T-cell (primary cell): ENCODE results near the gene DHRSX. TPM values are rescaled to one million over a fixed set of nuclear protein-coding genes. Genes with fewer than 3 reads are reported as not detected.

Experiments
- ATAC-seq, 4 experiments: fragments of 200-7000 bp in 3 of 4; fragments of 150-1000 bp in 1 of 4; cut with Tn5 transposase; replicated peaks in 1 of 4; 1 replicate in 3 of 4; 2 replicates in 1 of 4; pipeline ENCODE4 v1.10.0; 2021; ENCODE audit warnings: moderate library complexity in 3 of 4, mild to moderate bottlenecking in 2 of 4, moderate number of reproducible peaks in 1 of 4
- CTCF ChIA-PET, 2 donors: fragments of 300-600 bp; sonication (Branson Sonifier 250); formaldehyde crosslinking; loops; one replicate each; lab custom pipeline; 2022; ENCODE audit warnings: antibody characterized with exemption in 2 of 2; lab: Charles Lee
- POLR2A ChIA-PET, 2 donors: fragments of 300-600 bp; sonication (Branson Sonifier 250); formaldehyde crosslinking; loops; one replicate each; lab custom pipeline; 2022; ENCODE audit warnings: antibody characterized with exemption in 2 of 2; lab: Charles Lee
- DNase-seq, 35 experiments: peaks; one replicate each; pipeline versions ENCODE4 v3.0.0 to v3.0.0-alpha.2; 2013 to 2023
- H3K27ac ChIP-seq: one replicate; pipeline ENCODE4 v1.5.1; 2013; ENCODE audit warnings: low read length
- H3K27me3 ChIP-seq, 2 experiments: replicated peaks in 1 of 2; 1 replicate in 1 of 2; 2 replicates in 1 of 2; pipeline versions ENCODE4 v1.6.1 to v1.7.0; 2013; ENCODE audit warnings: low read length in 1 of 2, mixed read lengths in 1 of 2; ENCODE audit not compliant: control insufficient read depth in 2 of 2, insufficient read depth in 2 of 2; ENCODE audit errors: extremely low read depth in 1 of 2
- H3K36me3 ChIP-seq, 2 donors: 1 replicate in 1 of 2; 2 replicates in 1 of 2; pipeline versions ENCODE4 v1.6.1 to v1.7.0; 2013; ENCODE audit warnings: low read length in 1 of 2; ENCODE audit not compliant: control insufficient read depth in 2 of 2, insufficient read depth in 1 of 2; ENCODE audit errors: extremely low read depth in 1 of 2
- H3K4me1 ChIP-seq, 2 experiments: 1 replicate in 1 of 2; 2 replicates in 1 of 2; pipeline versions ENCODE4 v1.6.1 to v1.7.0; 2013; ENCODE audit warnings: low read length in 2 of 2, mixed read lengths in 1 of 2; ENCODE audit not compliant: insufficient read depth in 2 of 2, control insufficient read depth in 1 of 2; ENCODE audit errors: extremely low read depth in 1 of 2
- H3K4me3 ChIP-seq, 2 donors: 1 replicate in 1 of 2; 2 replicates in 1 of 2; pipeline versions ENCODE4 v1.5.1 to v1.7.0; 2013; ENCODE audit warnings: mild to moderate bottlenecking in 2 of 2, low read length in 1 of 2, moderate library complexity in 1 of 2; ENCODE audit not compliant: control insufficient read depth in 1 of 2; ENCODE audit errors: extremely low read depth in 1 of 2
- H3K9me3 ChIP-seq: 2 replicates; pipeline ENCODE4 v1.7.0; 2013
- H3K27ac Mint-ChIP-seq, 2 donors: one replicate each; pipeline ENCODE4 v1.8.0; 2020 to 2021; ENCODE audit warnings: mild to moderate bottlenecking in 2 of 2, mixed read lengths in 2 of 2
- H3K27me3 Mint-ChIP-seq, 2 donors: one replicate each; pipeline ENCODE4 v1.8.0; 2021 to 2022; ENCODE audit warnings: mixed read lengths in 2 of 2
- H3K36me3 Mint-ChIP-seq: one replicate; pipeline ENCODE4 v1.8.0; 2021; ENCODE audit warnings: mixed read lengths
- H3K4me1 Mint-ChIP-seq, 3 donors: one replicate each; pipeline ENCODE4 v1.8.0; 2020 to 2022; ENCODE audit warnings: mixed read lengths in 3 of 3, mild to moderate bottlenecking in 1 of 3
- H3K4me3 Mint-ChIP-seq, 3 donors: one replicate each; pipeline ENCODE4 v1.8.0; 2020 to 2022; ENCODE audit warnings: mild to moderate bottlenecking in 3 of 3, mixed read lengths in 3 of 3, moderate library complexity in 3 of 3
- H3K9me3 Mint-ChIP-seq, 3 donors: one replicate each; pipeline ENCODE4 v1.8.0; 2020 to 2022; ENCODE audit warnings: mixed read lengths in 3 of 3
- WGBS: methylation state at CpG from one replicate; pipeline ENCODE4 v1.1.5; 2013; ENCODE audit warnings: missing lambda C conversion rate; ENCODE audit not compliant: insufficient coverage; 5-methylcytosine and 5-hydroxymethylcytosine counted together
- total RNA-seq, 35 experiments: library from RNA in 6 of 35; stranded (reverse) in 6 of 35; fragments of 120-200 nt in 1 of 35; gene quantifications; one replicate each; pipeline versions ENCODE4 v1.2.1 to v1.2.4 and lab custom pipeline; 2013 to 2026

The DHRSX gene
- total RNA-seq, 5 donors from 2014 or later (not counting 1 experiment from before 2014, with no cell fraction given) = 13.2 to 20.0 (median 15.9) TPM

GRCh38 chrX:2435465-2435864 is 65.3 kb downstream of the DHRSX start:
- Histone ChIP-seq H3K36me3 (peaks cover 0 to 3% of the 10 kb centered on the region in 2 donors), H3K27ac (no peak overlapping the region), H3K9me3 (no peaks in the 10 kb centered on the region), H3K4me3 (no peak overlapping the region), H3K27me3 (no peaks in the 10 kb centered on the region), H3K4me1 (no peaks in the 10 kb centered on the region)
- no peak for DNase-seq
- Mint-ChIP-seq H3K9me3 (peaks cover 1 to 3% (median 1%) of the 10 kb centered on the region in 3 donors), H3K27ac (no peak overlapping the region), H3K4me3 (no peak overlapping the region), H3K36me3 (peaks cover 52% of the 10 kb centered on the region), H3K27me3 (no peaks in the 10 kb centered on the region), H3K4me1 (peaks cover 0 to 2% (median 1%) of the 10 kb centered on the region in 3 donors)
- ChIA-PET POLR2A (no interaction called here), CTCF (no interaction called here)
- ATAC-seq = no peak
- WGBS = no CpG with 5 or more reads among the region's 2 CpGs

DNA sequence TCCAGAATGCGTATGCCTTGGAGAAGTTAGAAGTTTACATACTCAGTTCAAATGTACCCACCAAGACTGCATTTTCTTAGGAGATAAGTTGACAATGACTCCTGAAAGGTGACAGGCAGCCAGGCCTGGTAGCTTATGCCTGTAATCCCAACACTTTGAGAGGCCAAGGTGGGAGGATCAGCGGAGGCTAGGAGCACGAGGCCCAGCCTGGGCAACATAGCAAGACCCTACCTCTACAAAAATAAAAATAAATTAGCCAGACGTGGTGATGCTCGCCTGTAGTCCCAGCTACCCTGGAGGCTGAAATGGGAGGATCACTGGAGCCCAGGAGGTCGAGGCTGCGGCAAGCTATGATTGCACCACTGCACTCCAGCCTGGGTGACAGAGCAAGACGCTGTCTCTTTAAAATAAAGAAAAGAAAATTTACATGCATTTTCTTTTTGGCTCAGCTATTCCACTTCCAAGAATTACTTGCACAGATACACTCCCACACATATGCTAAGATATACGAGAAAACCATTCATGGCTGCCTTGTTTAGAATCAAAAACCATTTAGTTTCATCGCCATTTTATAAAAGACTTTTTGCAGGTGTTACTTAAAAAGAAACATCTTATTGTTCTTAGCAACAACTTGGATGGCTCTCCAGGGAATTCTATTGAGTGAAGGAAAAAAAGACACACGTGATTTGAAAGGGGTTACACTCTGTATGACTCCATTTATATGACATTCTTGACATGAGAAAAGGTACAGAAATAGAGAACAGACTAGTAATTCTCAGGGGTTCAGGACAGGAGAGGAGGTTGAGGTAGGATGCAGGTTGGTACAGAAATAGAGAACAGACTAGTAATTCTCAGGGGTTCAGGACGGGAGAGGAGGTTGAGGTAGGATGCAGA is 66.3 kb downstream of the DHRSX start:
- Histone ChIP-seq H3K4me3 (no peak overlapping the region), H3K4me1 (no peaks in the 10 kb centered on the region), H3K36me3 (peaks cover 0 to 4% of the 10 kb centered on the region in 2 donors), H3K27ac (no peak overlapping the region), H3K9me3 (no peaks in the 10 kb centered on the region), H3K27me3 (no peaks in the 10 kb centered on the region)
- ChIA-PET POLR2A (no interaction called here), CTCF (no interaction called here)
- ATAC-seq (no peak), DNase-seq (no peak)
- no peaks in the 10 kb centered on the region for H3K27me3 Mint-ChIP-seq
- WGBS = 92% methylated on average over 7 of the region's 12 CpGs
- peaks cover 0 to 2% (median 0%) of the 10 kb centered on the region in 3 donors for H3K4me1 Mint-ChIP-seq
- peaks cover 50% of the 10 kb centered on the region for H3K36me3 Mint-ChIP-seq
- peaks cover 0 to 3% (median 1%) of the 10 kb centered on the region in 3 donors for H3K9me3 Mint-ChIP-seq
- H3K4me3 Mint-ChIP-seq = no peak overlapping the region
- no peak overlapping the region for H3K27ac Mint-ChIP-seq

DNA sequence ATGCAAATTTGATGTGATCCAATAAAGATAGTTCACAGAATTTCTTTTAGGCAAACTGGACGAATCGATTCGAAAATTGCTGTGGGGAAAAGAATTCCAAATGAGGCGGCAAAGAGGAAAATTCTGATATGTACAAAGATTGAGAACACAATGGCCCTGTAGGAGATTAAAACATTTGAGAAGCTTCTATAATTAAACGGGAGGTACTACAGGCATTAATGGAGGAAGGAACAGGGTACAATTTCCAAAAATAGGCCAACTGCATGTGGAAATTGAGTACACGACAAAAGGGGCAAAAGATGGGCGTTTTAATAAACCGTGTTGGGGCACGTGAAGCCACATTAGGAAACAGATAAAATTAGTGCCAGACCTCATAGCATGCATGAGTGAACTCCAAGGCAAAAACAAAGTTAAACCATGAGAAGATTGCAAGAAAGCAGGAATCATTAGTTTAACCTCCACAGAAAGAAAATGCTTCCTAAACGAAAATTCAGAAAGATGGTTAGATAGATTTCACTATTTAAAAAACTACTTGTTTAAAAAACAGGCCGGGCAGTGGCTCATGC is 68.4 kb downstream of the DHRSX start:
- peaks cover 0 to 4% of the 10 kb centered on the region in 2 donors for H3K36me3 ChIP-seq
- no peaks in the 10 kb centered on the region for H3K9me3 ChIP-seq
- ATAC-seq = no peak
- no peaks in the 10 kb centered on the region for H3K27me3 Mint-ChIP-seq
- H3K36me3 Mint-ChIP-seq = peaks cover 48% of the 10 kb centered on the region
- no peak overlapping the region for H3K4me3 ChIP-seq
- CTCF ChIA-PET = no interaction called here
- no peaks in the 10 kb centered on the region for H3K4me1 ChIP-seq
- H3K9me3 Mint-ChIP-seq = peaks cover under 1 to 5% (median 3%) of the 10 kb centered on the region in 3 donors
- H3K4me3 Mint-ChIP-seq = no peak overlapping the region
- POLR2A ChIA-PET = no interaction called here
- no peak overlapping the region for H3K27ac ChIP-seq
- no peaks in the 10 kb centered on the region for H3K27me3 ChIP-seq
- WGBS = 93% methylated on average over 5 of the region's 11 CpGs
- H3K27ac Mint-ChIP-seq = no peak overlapping the region
- DNase-seq = no peak
- H3K4me1 Mint-ChIP-seq = peaks cover 0 to 2% (median 0%) of the 10 kb centered on the region in 3 donors

- no peaks in the 10 kb centered on the region for H3K4me1 ChIP-seq
- peaks cover 3 to 4% of the 10 kb centered on the region in 2 donors for H3K36me3 ChIP-seq
- H3K9me3 ChIP-seq = no peaks in the 10 kb centered on the region
- no peak overlapping the region for H3K27ac ChIP-seq
- peaks cover 4 to 20% (median 11%) of the 10 kb centered on the region in 3 donors for H3K9me3 Mint-ChIP-seq
- H3K4me3 ChIP-seq = no peak overlapping the region
- POLR2A ChIA-PET = no interaction called here
- no peak overlapping the region for H3K27ac Mint-ChIP-seq
- H3K27me3 Mint-ChIP-seq = no peaks in the 10 kb centered on the region
- WGBS = 87% methylated on average over 9 of the region's 13 CpGs
- H3K4me3 Mint-ChIP-seq = no peak overlapping the region
- peak in 4 of 35 experiments; percentile 2 to 11 (median 8) for DNase-seq
- H3K27me3 ChIP-seq = no peaks in the 10 kb centered on the region
- peaks cover 0 to 2% (median 0%) of the 10 kb centered on the region in 3 donors for H3K4me1 Mint-ChIP-seq
- H3K36me3 Mint-ChIP-seq = peaks cover 67% of the 10 kb centered on the region
- ATAC-seq = no peak
- CTCF ChIA-PET = no interaction called here
These were observed 70.4 kb downstream of the DHRSX start for GRCh38 chrX:2430265-2430825.

DNA sequence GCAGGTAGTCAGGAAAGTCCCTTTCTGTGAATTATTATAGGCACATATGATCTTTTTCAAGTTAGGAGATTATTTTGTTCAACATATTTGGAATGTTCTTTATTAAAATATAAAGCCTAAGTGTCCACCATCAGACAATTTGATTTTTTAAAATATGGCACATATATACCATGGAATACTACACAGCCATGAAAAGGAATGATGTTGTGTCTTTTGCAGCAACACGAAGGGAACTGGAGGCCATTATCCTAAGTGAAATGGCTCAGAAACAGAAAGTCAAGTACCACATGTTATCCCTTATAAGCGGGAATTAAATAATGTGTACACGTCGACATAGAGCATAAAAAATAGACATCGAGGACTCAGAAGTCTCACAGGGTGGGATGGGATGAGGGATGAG is 73.0 kb downstream of the DHRSX start:
- WGBS = no CpG with 5 or more reads among the region's 5 CpGs
- Histone ChIP-seq H3K4me1 (no peaks in the 10 kb centered on the region), H3K4me3 (no peak overlapping the region), H3K27ac (no peak overlapping the region), H3K27me3 (no peaks in the 10 kb centered on the region), H3K9me3 (no peaks in the 10 kb centered on the region), H3K36me3 (peaks cover 4 to 24% of the 10 kb centered on the region in 2 donors)
- no peaks in the 10 kb centered on the region for H3K27me3 Mint-ChIP-seq
- DNase-seq (no peak), ATAC-seq (no peak)
- CTCF ChIA-PET = no interaction called here
- H3K4me3 Mint-ChIP-seq = no peak overlapping the region
- POLR2A ChIA-PET = no interaction called here
- peaks cover 71% of the 10 kb centered on the region for H3K36me3 Mint-ChIP-seq
- H3K27ac Mint-ChIP-seq = no peak overlapping the region
- peaks cover 2 to 17% (median 11%) of the 10 kb centered on the region in 3 donors for H3K9me3 Mint-ChIP-seq
- H3K4me1 Mint-ChIP-seq = no peaks in the 10 kb centered on the region

DNA sequence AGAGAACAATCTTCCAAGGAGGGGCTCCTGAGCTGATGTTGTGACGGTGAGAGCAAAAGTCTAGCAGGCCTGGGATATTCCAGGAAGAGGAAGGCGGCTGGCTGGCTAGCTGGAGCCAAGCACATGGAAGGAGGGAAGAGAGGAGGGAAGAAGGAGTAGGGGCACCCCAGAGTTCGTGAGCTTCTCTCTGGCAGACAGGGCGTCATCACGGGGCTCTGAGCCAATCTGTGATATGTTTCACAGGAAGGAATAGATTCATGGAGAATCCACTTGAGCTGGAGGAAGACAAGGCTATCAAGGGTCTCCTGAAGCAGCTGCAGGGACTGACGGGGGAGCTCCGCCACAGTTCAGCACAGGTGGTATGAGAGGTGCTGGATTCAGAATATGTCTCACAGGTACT is 73.6 kb downstream of the DHRSX start:
- H3K27ac ChIP-seq = no peak overlapping the region
- Mint-ChIP-seq H3K4me1 (no peaks in the 10 kb centered on the region), H3K27ac (no peak overlapping the region)

More for the DNA sequence above, 73.6 kb downstream of the DHRSX start:
- Histone ChIP-seq H3K9me3 (no peaks in the 10 kb centered on the region), H3K4me3 (no peak overlapping the region), H3K36me3 (peaks cover 4 to 24% of the 10 kb centered on the region in 2 donors), H3K27me3 (no peaks in the 10 kb centered on the region), H3K4me1 (no peaks in the 10 kb centered on the region)
- 87% methylated on average over 5 of the region's 7 CpGs for WGBS
- no peak for DNase-seq
- no peak for ATAC-seq
- Mint-ChIP-seq H3K27me3 (no peaks in the 10 kb centered on the region), H3K36me3 (peaks cover 70% of the 10 kb centered on the region), H3K9me3 (peaks cover 2 to 17% (median 11%) of the 10 kb centered on the region in 3 donors), H3K4me3 (no peak overlapping the region)
- POLR2A ChIA-PET = no interaction called here
- CTCF ChIA-PET = no interaction called here
